ENCODE measurements around the gene CLUH.
A peak's percentile ranks its signal among the peaks of the same experiment; 100 is the strongest.

The CLUH gene

GRCh38 chr17:2711608-2712299 lies at the start of gene CLUH:
TSS of gene CLUH (minus strand) at chr17:2711764. CDS start at chr17:2711661, 103 bp downstream.
- Histone ChIP-seq H3K4me3 (peak within 1 kb of the TSS; percentile 95), H3K27ac (peak within 1 kb of the TSS; percentile 46 to 90)
- TF ChIP-seq CTCF (IDR thresholded peaks at IDR 0.05), result no peak

GRCh38 chr17:2758870-2759269 lies 47.3 kb upstream of the CLUH start:
- Histone ChIP-seq H3K4me3 (no peak overlapping the region), H3K27ac (no peak overlapping the region)
- TF ChIP-seq CTCF (IDR thresholded peaks at IDR 0.05), result no peak
- DNase-seq (ENCODE audit: low spot score), result no peak

More at GRCh38 chr17:2711608-2712299, at the start of gene CLUH:
- peak; percentile 98 for DNase-seq (ENCODE audit: low spot score)

GRCh38 chr17:2755891-2756724 lies 44.5 kb upstream of the CLUH start:
- TF ChIP-seq CTCF (IDR thresholded peaks at IDR 0.05), result no peak
- Histone ChIP-seq H3K4me3 (peak overlapping the region; percentile 53), H3K27ac (no peak overlapping the region)
- DNase-seq (ENCODE audit: low spot score), result no peak

- no peak for TF ChIP-seq CTCF (IDR thresholded peaks at IDR 0.05)
- no peak for DNase-seq (ENCODE audit: low spot score)
- no peak overlapping the region for H3K4me3 ChIP-seq
- no peak overlapping the region for H3K27ac ChIP-seq
Measured at GRCh38 chr17:2751491-2751890, 39.9 kb upstream of the CLUH start.

GRCh38 chr17:2750721-2751120 lies 39.2 kb upstream of the CLUH start:
- Histone ChIP-seq H3K4me3 (no peak overlapping the region), H3K27ac (no peak overlapping the region)
- no peak for TF ChIP-seq CTCF (IDR thresholded peaks at IDR 0.05)
- DNase-seq (ENCODE audit: low spot score), result no peak

GRCh38 chr17:2749784-2750181 lies 38.2 kb upstream of the CLUH start:
- Histone ChIP-seq H3K4me3 (peak overlapping the region; percentile 40), H3K27ac (no peak overlapping the region)
- no peak for TF ChIP-seq CTCF (IDR thresholded peaks at IDR 0.05)
- DNase-seq (ENCODE audit: low spot score), result no peak

Measured in coronary artery (tissue), 2 donors.